ENCODE results near the gene FKBP1A. TPM values are rescaled to one million over a fixed set of nuclear protein-coding genes. Genes with fewer than 3 reads are reported as not detected.

FKBP1A gene
- polyA plus RNA-seq, 1 of the 3 experiments (the other 2 are of a cell fraction): 362 TPM

DNA sequence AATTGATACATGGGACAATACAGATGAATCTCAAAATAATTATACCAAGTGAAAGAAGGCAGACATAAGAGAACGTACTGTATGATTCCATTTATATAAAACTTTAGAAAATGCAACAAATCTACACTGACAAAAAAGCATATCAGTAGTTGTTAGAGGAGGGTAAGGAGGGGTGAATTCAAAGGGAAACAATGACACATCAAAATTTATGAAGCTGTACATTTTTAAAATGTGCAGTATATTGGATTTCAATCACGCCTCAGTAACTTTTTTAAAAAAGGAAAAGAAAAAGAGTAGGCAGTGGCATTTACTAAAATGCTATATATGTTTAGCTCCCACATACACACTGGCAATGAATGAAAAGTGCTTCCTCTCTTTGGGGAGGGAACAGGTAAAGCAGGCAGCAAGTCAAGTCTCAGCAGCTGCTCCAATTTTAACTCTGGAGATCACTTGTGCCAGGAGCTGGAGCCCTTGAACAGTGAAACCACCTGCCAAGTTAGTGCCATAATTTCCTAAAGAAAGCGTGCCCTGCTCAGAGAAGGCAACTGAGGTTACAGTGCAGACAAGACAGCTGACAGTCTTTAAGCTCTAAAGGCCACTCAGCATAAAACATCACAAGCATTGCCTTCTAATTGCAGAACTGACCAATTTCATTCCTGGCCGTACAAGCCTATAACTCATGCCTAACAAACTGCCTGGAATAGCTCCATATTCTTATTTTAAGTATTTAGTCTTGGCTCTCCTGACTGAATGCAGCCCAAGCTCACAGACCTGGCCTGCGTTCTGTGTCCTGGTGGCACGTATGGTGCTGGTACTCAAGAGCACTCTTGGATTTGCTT is 10.9 kb downstream of the FKBP1A start:
- Histone ChIP-seq H3K9ac (no peak overlapping the region), H3F3A (replicated peaks; ENCODE audit: insufficient read depth) (no peaks in the 10 kb centered on the region), H4K20me1 (ENCODE audit: insufficient read depth) (peaks cover 99% of the 10 kb centered on the region), H3K79me2 (ENCODE audit: insufficient read depth) (peaks cover 100% of the 10 kb centered on the region), H2AFZ (ENCODE audit: low read depth) (no peak overlapping the region), H3K36me3 (replicated peaks in 1 of 2; ENCODE audit: control insufficient read depth in 1 of 2, insufficient read depth in 2 of 2, low read length in 1 of 2) (peaks cover 8 to 21% of the 10 kb centered on the region in 2 experiments), H3K27me3 (ENCODE audit: insufficient read depth) (no peaks in the 10 kb centered on the region), H3K4me3 (ENCODE audit: low read depth in 2 of 2, low read length in 1 of 2) (no peak overlapping the region), H3K4me2 (no peak overlapping the region), H3K9me2 (no peaks in the 10 kb centered on the region), H3K9me3 (no peaks in the 10 kb centered on the region), H3K27ac (ENCODE audit: low read depth in 2 of 2, low read length in 1 of 2) (no peak overlapping the region), H3K4me1 (ENCODE audit: control insufficient read depth in 1 of 2, insufficient read depth in 2 of 2, low read depth in 1 of 2, low read length in 1 of 2) (peaks cover 0 to 15% of the 10 kb centered on the region in 2 experiments; a peak in 2 of 4 replicates)
- TF ChIP-seq MEF2A (IDR thresholded peaks at IDR 0.05; ENCODE audit: borderline replicate concordance, low read depth) (no peak), EP300 (IDR thresholded peaks at IDR 0.05; ENCODE audit: borderline replicate concordance in 1 of 2, low read depth in 1 of 2, low read length in 1 of 2) (no peak), RCOR1 (IDR thresholded peaks at IDR 0.05; ENCODE audit: low read length) (no peak), NFIC (IDR thresholded peaks at IDR 0.05; ENCODE audit: borderline replicate concordance) (no peak), YY1 (IDR thresholded peaks at IDR 0.05; ENCODE audit: low read depth) (no peak), EZH2phosphoT487 (IDR thresholded peaks at IDR 0.05; ENCODE audit: borderline replicate concordance, low read depth) (no peak)
- ChIA-PET CTCF (interaction anchor here (1.0 to 1.1 kb wide), 2 partner anchors 9 to 56 kb away, joined by 3 read pairs; no protein-coding TSS in a partner anchor), POLR2A (interaction anchor here (1.1 kb wide), 1 partner anchor 10 kb away, joined by 3 read pairs; no protein-coding TSS in a partner anchor)
- no peak for DNase-seq
- WGBS (ENCODE audit: low lambda C conversion rate): 92% methylated on average over 5 of the region's 6 CpGs

DNA sequence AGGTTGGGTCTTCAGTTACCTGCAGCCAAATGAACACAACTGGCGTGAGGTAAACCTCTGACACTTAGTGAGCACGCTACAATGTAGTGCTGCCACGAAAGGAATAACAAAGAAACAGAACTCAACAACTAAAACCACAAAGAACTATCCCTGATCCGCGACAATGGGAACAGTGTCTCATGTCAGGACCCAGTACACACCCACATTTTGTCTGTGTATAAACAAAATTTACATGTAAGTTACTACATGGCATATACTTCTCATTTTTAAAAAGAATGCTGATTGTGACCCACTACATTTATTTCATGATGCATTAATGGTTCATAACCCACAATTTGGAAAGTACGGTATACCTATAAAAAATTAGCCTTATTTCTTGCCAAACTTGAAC is 14.1 kb downstream of the FKBP1A start:
- Histone ChIP-seq H3K27ac (ENCODE audit: low read depth in 2 of 2, low read length in 1 of 2) (no peak overlapping the region), H4K20me1 (ENCODE audit: insufficient read depth) (peaks cover 89% of the 10 kb centered on the region), H3K4me1 (ENCODE audit: control insufficient read depth in 1 of 2, insufficient read depth in 2 of 2, low read depth in 1 of 2, low read length in 1 of 2) (peaks cover 13 to 15% of the 10 kb centered on the region in 2 experiments; a peak in 3 of 4 replicates), H2AFZ (ENCODE audit: low read depth) (no peak overlapping the region), H3K79me2 (ENCODE audit: insufficient read depth) (peaks cover 99% of the 10 kb centered on the region), H3K9ac (no peak overlapping the region), H3K27me3 (ENCODE audit: insufficient read depth) (no peaks in the 10 kb centered on the region), H3K4me2 (no peak overlapping the region), H3K9me3 (no peaks in the 10 kb centered on the region), H3K4me3 (ENCODE audit: low read depth in 2 of 2, low read length in 1 of 2) (no peak overlapping the region), H3F3A (replicated peaks; ENCODE audit: insufficient read depth) (no peaks in the 10 kb centered on the region), H3K9me2 (no peaks in the 10 kb centered on the region), H3K36me3 (replicated peaks in 1 of 2; ENCODE audit: control insufficient read depth in 1 of 2, insufficient read depth in 2 of 2, low read length in 1 of 2) (peaks cover 16 to 18% of the 10 kb centered on the region in 2 experiments)
- ChIA-PET POLR2A (no interaction called here), CTCF (no interaction called here)
- no peak for TF ChIP-seq FOXM1 (IDR thresholded peaks at IDR 0.05; ENCODE audit: low read depth)
- no peak for TF ChIP-seq PBX3 (IDR thresholded peaks at IDR 0.05)
- no peak for TF ChIP-seq EZH2phosphoT487 (IDR thresholded peaks at IDR 0.05; ENCODE audit: borderline replicate concordance, low read depth)
- no peak for TF ChIP-seq EP300 (IDR thresholded peaks at IDR 0.05; ENCODE audit: borderline replicate concordance in 1 of 2, low read depth in 1 of 2, low read length in 1 of 2)
- TF ChIP-seq SMC3 (IDR thresholded peaks at IDR 0.05; ENCODE audit: low read depth, low read length): no peak
- TF ChIP-seq RAD21 (IDR thresholded peaks at IDR 0.05; ENCODE audit: low read length): no peak
- TF ChIP-seq, protein P1, sequence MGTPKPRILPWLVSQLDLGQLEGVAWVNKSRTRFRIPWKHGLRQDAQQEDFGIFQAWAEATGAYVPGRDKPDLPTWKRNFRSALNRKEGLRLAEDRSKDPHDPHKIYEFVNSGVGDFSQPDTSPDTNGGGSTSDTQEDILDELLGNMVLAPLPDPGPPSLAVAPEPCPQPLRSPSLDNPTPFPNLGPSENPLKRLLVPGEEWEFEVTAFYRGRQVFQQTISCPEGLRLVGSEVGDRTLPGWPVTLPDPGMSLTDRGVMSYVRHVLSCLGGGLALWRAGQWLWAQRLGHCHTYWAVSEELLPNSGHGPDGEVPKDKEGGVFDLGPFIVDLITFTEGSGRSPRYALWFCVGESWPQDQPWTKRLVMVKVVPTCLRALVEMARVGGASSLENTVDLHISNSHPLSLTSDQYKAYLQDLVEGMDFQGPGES (IDR thresholded peaks at IDR 0.05; ENCODE audit: low read depth, low read length): no peak
- no peak for TF ChIP-seq TAF1 (IDR thresholded peaks at IDR 0.05; ENCODE audit: borderline replicate concordance, low read depth, low read length)
- TF ChIP-seq, protein P2, sequence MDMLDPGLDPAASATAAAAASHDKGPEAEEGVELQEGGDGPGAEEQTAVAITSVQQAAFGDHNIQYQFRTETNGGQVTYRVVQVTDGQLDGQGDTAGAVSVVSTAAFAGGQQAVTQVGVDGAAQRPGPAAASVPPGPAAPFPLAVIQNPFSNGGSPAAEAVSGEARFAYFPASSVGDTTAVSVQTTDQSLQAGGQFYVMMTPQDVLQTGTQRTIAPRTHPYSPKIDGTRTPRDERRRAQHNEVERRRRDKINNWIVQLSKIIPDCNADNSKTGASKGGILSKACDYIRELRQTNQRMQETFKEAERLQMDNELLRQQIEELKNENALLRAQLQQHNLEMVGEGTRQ (IDR thresholded peaks at IDR 0.05; ENCODE audit: borderline replicate concordance, low read depth, low read length): no peak
- TF ChIP-seq RFX5 (IDR thresholded peaks at IDR 0.05; ENCODE audit: low read length): no peak
- TF ChIP-seq ELF1 (IDR thresholded peaks at IDR 0.05): no peak
- TF ChIP-seq POLR2AphosphoS5 (IDR thresholded peaks at IDR 0.05; ENCODE audit: low read depth, low read length): no peak
- no peak for TF ChIP-seq NRF1 (IDR thresholded peaks at IDR 0.05; ENCODE audit: low read depth, low read length)
- TF ChIP-seq SIN3A (IDR thresholded peaks at IDR 0.05; ENCODE audit: borderline replicate concordance, low read depth, low read length): no peak
- DNase-seq: no peak
- WGBS (ENCODE audit: low lambda C conversion rate): 97% methylated on average over 6 of the region's 6 CpGs

Data from SK-N-SH (cell line).